HTR-8/SVneo (cell line): ENCODE measurements around the gene CHCHD3.

Experiments
- DNase-seq: peaks from one replicate; pipeline ENCODE4 v3.0.0; 2011; ENCODE audit warnings: low spot score, mixed read lengths; ENCODE audit not compliant: insufficient read length
- FAIRE-seq: peaks from 2 replicates; lab custom pipeline; 2011; peaks lifted over from hg19 to GRCh38; lab: Jason Lieb, UNC

The CHCHD3 gene

GRCh38 chr7:132765861-132766260 lies 316.0 kb downstream of the CHCHD3 start:
- FAIRE-seq = no peak
- no peak for DNase-seq

GRCh38 chr7:132764762-132765161 lies 317.1 kb downstream of the CHCHD3 start:
- DNase-seq = no peak
- no peak for FAIRE-seq

- DNase-seq (no peak), FAIRE-seq (no peak)
Observed at GRCh38 chr7:132760866-132761265, 321.0 kb downstream of the CHCHD3 start.

- no peak for FAIRE-seq
- no peak for DNase-seq
Observed at GRCh38 chr7:132760244-132760623, 321.7 kb downstream of the CHCHD3 start.

- no peak for FAIRE-seq
- no peak for DNase-seq
Observed at GRCh38 chr7:132759482-132760243, 322.2 kb downstream of the CHCHD3 start.

GRCh38 chr7:132758986-132759385 lies 322.9 kb downstream of the CHCHD3 start:
- FAIRE-seq = no peak
- DNase-seq = no peak

GRCh38 chr7:132757783-132758182 lies 324.1 kb downstream of the CHCHD3 start:
- no peak for FAIRE-seq
- DNase-seq = no peak

GRCh38 chr7:132756484-132756990 lies 325.4 kb downstream of the CHCHD3 start:
- FAIRE-seq (no peak), DNase-seq (no peak)

- FAIRE-seq = no peak
- DNase-seq = no peak
Observed at GRCh38 chr7:132755538-132756483, 326.1 kb downstream of the CHCHD3 start.

- FAIRE-seq = no peak
- DNase-seq = no peak
Observed at GRCh38 chr7:132752431-132752830, 329.5 kb downstream of the CHCHD3 start.

GRCh38 chr7:132751244-132751647 lies 330.6 kb downstream of the CHCHD3 start:
- DNase-seq = no peak
- no peak for FAIRE-seq

GRCh38 chr7:132750530-132751217 lies 331.2 kb downstream of the CHCHD3 start:
- FAIRE-seq = no peak
- DNase-seq = no peak

- no peak for DNase-seq
- no peak for FAIRE-seq
Observed at GRCh38 chr7:132750096-132750495, 331.8 kb downstream of the CHCHD3 start.

GRCh38 chr7:132745510-132745909 lies 336.4 kb downstream of the CHCHD3 start:
- no peak for DNase-seq
- FAIRE-seq = no peak

GRCh38 chr7:132743974-132744373 lies 337.9 kb downstream of the CHCHD3 start:
- FAIRE-seq (no peak), DNase-seq (no peak)

- FAIRE-seq (no peak), DNase-seq (no peak)
Observed at GRCh38 chr7:132742189-132742612, 339.7 kb downstream of the CHCHD3 start.

GRCh38 chr7:132740176-132740575 lies 341.7 kb downstream of the CHCHD3 start:
- no peak for DNase-seq
- FAIRE-seq = no peak

GRCh38 chr7:132739271-132739955 lies 342.5 kb downstream of the CHCHD3 start:
- FAIRE-seq (peak; percentile 59), DNase-seq (peak; percentile 25)

GRCh38 chr7:132738254-132738653 lies 343.6 kb downstream of the CHCHD3 start:
- FAIRE-seq = no peak
- DNase-seq = no peak

- no peak for FAIRE-seq
- no peak for DNase-seq
Observed at GRCh38 chr7:132735476-132735875, 346.4 kb downstream of the CHCHD3 start.
